Measurements from ENCODE around the gene RCSD1. TPM values are rescaled to one million over a fixed set of nuclear protein-coding genes. Genes with fewer than 3 reads are reported as not detected.
A peak's percentile ranks its signal among the peaks of the same experiment; 100 is the strongest.

Gene RCSD1
- total and polyA plus RNA-seq, 2 of the 4 experiments (the other 2 are of a cell fraction): 0.03 TPM; not detected in 1

- BruUV-seq (replicated peaks): no TSS peak
- Histone ChIP-seq H3K9ac (ENCODE audit: low read depth, low read length) (no peak overlapping the region), H2AFZ (replicated peaks; ENCODE audit: low read length, poor library complexity) (no peak overlapping the region), H3K18ac (ENCODE audit: low read depth, low read length) (no peak overlapping the region), H3K79me1 (ENCODE audit: low read depth in 1 of 2, low read length in 2 of 2) (peaks cover 18 to 62% of the 10 kb centered on the region in 2 experiments), H3K14ac (replicated peaks; ENCODE audit: low read depth, low read length) (no peak overlapping the region), H4K5ac (ENCODE audit: low read depth, low read length) (no peak overlapping the region), H3K9me1 (ENCODE audit: insufficient read depth, low read length) (peaks cover 18% of the 10 kb centered on the region), H2BK5ac (ENCODE audit: low read depth, low read length, poor library complexity, severe bottlenecking) (peak overlapping the region; percentile 34), H2BK20ac (ENCODE audit: low read depth, low read length) (no peak overlapping the region), H2BK15ac (ENCODE audit: low read depth, low read length) (no peak overlapping the region), H3K56ac (ENCODE audit: extremely low read depth, insufficient read depth, low read length) (no peak overlapping the region), H3K4me3 (ENCODE audit: insufficient read depth, low read depth, low read length) (no peak overlapping the region), H3K4me1 (ENCODE audit: control insufficient read depth, insufficient read depth, low read length) (peaks cover 13% of the 10 kb centered on the region), H3K27me3 (ENCODE audit: control insufficient read depth, insufficient read depth, low read length) (no peaks in the 10 kb centered on the region), H3K9me3 (ENCODE audit: control insufficient read depth, insufficient read depth, low read length) (no peaks in the 10 kb centered on the region), H3K36me3 (ENCODE audit: control insufficient read depth, insufficient read depth, low read length) (no peaks in the 10 kb centered on the region), H3K23ac (ENCODE audit: low read depth, low read length) (no peak overlapping the region), H2AK5ac (ENCODE audit: low read depth, low read length) (no peak overlapping the region; the same call in 1 of the 2 replicates), H3K27ac (ENCODE audit: insufficient read depth, low read length) (no peak overlapping the region), H4K91ac (ENCODE audit: insufficient read depth, low read depth, low read length) (no peak overlapping the region), H2BK120ac (ENCODE audit: low read depth, low read length) (no peak overlapping the region), H3K4ac (ENCODE audit: low read depth, low read length) (no peak overlapping the region; the same call in 1 of the 2 replicates), H4K20me1 (ENCODE audit: insufficient read depth, low read length) (peaks cover 58% of the 10 kb centered on the region), H3K4me2 (ENCODE audit: low read depth, low read length) (no peak overlapping the region), H4K8ac (ENCODE audit: low read depth in 2 of 2, low read length in 2 of 2) (no peak overlapping the region; a peak in 1 of 4 replicates), H2AK9ac (replicated peaks; ENCODE audit: low read depth, low read length, poor library complexity) (no peak overlapping the region)
- DNase-seq (no peak), ATAC-seq (ENCODE audit: low read depth) (no peak)
- ChIA-PET POLR2A (ENCODE audit: unreplicated experiment) (no interaction called here), CTCF (interaction anchor here (0.6 kb wide), 2 partner anchors 29 to 112 kb away, joined by 3 to 7 read pairs; no protein-coding TSS in a partner anchor)
- WGBS, 2 experiments (ENCODE audit: extremely low coverage in 2 of 2, insufficient read length in 1 of 2): no CpG with 5 or more reads among the region's 7 CpGs
- no peak for TF ChIP-seq RFX5 (IDR thresholded peaks at IDR 0.05; ENCODE audit: low read depth, low read length)
- TF ChIP-seq CTCF (conservative IDR thresholded peaks at IDR 0.05; ENCODE audit: low read depth, low read length): no peak
- no peak for TF ChIP-seq MXI1 (IDR thresholded peaks at IDR 0.05; ENCODE audit: borderline replicate concordance, low read depth, low read length)
- no peak for TF ChIP-seq MAZ (IDR thresholded peaks at IDR 0.05; ENCODE audit: borderline replicate concordance, low read depth, low read length)
- TF ChIP-seq CEBPB (IDR thresholded peaks at IDR 0.05; ENCODE audit: low read depth, low read length): no peak
- TF ChIP-seq MAFK (IDR thresholded peaks at IDR 0.05; ENCODE audit: low read depth, low read length): no peak
- no peak for TF ChIP-seq RAD21 (IDR thresholded peaks at IDR 0.05; ENCODE audit: low read length)
- TF ChIP-seq RCOR1 (IDR thresholded peaks at IDR 0.05; ENCODE audit: insufficient replicate concordance, low read length): no peak
- no peak for TF ChIP-seq NFE2L2 (IDR thresholded peaks at IDR 0.05; ENCODE audit: low read depth, low read length)
- no peak for TF ChIP-seq USF2 (IDR thresholded peaks at IDR 0.05; ENCODE audit: low read depth, low read length)
- TF ChIP-seq SMC3 (IDR thresholded peaks at IDR 0.05; ENCODE audit: low read depth, low read length): no peak
- no peak for TF ChIP-seq CHD1 (IDR thresholded peaks at IDR 0.05; ENCODE audit: low read depth, low read length)
- dilution Hi-C loops (cut with HindIII; ENCODE audit: low sequenced_read_pairs, unreplicated experiment): no loop called here
- intact Hi-C loops (cut with micrococcal nuclease): no loop called here
- in situ Hi-C loops (cut with MboI; ENCODE audit: low sequenced_read_pairs): no loop called here
Observed at GRCh38 chr1:167746988-167747655, 117.1 kb downstream of the RCSD1 start.

Data from IMR-90 (cell line).